Measurements from ENCODE around the gene U2AF1L4. TPM values are rescaled to one million over a fixed set of nuclear protein-coding genes. Genes with fewer than 3 reads are reported as not detected.

Gene U2AF1L4
- 10 to 100 TPM; 42.3 to 43.9 TPM for total RNA-seq

DNA sequence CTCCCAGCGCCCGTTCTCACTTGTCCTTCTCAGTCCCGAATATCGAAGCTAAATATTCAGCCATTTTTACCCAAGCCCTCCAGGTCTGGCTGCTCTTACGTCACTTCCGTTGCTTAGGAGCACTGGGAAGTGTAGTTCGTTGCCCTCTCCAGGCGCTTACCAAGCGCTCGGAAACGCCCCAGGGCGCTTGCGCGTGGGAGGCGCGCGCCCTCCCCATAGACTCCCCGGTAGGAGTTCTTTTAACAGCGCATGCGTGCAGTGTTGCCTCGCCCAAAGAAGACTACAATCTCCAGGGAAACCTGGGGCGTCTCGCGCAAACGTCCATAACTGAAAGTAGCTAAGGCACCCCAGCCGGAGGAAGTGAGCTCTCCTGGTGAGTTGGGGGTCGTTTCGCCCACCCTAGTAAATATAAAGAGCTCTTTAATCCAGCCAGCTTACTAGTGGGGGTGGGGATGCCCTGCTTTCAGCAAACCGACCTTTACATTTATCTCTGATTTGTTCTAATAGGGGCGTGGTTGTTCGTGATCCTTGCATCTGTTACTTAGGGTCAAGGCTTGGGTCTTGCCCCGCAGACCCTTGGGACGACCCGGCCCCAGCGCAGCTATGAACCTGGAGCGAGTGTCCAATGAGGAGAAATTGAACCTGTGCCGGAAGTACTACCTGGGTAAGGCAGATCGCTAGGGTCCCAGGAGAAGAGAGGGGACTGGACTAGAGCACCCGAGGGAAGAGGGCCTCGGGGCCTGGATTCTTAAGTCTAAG, at the start of gene U2AF1L4, which contains the start of gene PSENEN:
TSS of gene U2AF1L4 (minus strand) at position 91 of the 759 bp plus-strand sequence. CDS start at position 64, 27 bp downstream.
TSS of gene PSENEN (plus strand) at position 324 of the 759 bp plus-strand sequence. CDS start at position 604, 280 bp downstream.
- Mint-ChIP-seq H3K4me3 (peak within 1 kb of the TSS; percentile 85), H3K36me3 (peaks cover 36% of the 10 kb centered on the region), H3K27ac (peak within 1 kb of the TSS; percentile 99), H3K4me1 (peaks cover 52% of the 10 kb centered on the region), H3K9me3 (no peaks in the 10 kb centered on the region), H3K27me3 (no peaks in the 10 kb centered on the region)
- peak; percentile 97 for DNase-seq

- Mint-ChIP-seq H3K27ac (no peak overlapping the region), H3K9me3 (no peaks in the 10 kb centered on the region)
Measured at GRCh38 chr19:35793381-35794165, 48.4 kb upstream of the U2AF1L4 start.

DNA sequence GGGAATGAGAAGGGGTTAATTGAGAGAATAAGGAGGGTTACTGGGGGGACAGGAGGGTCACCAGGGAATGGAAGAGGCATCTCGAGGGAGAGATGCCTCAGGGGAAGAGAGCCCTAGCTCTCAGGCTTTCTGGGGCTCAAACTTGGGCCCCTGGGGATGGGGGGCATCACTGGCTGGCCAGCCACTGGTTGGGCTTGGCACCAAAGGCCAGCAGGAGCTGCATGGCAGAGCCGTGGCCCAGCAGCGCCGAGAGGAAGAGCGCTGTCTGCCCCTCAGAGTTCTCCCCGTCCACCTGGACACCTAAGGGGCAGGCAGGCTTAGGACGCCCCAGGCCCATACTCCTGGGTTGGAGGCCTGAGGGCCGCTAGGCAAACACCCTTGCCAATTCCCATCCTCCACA, 47.7 kb upstream of the U2AF1L4 start:
- Mint-ChIP-seq H3K4me3 (no peak overlapping the region), H3K4me1 (peaks cover 6% of the 10 kb centered on the region), H3K27ac (no peak overlapping the region), H3K27me3 (peaks cover 31% of the 10 kb centered on the region), H3K9me3 (no peaks in the 10 kb centered on the region), H3K36me3 (no peaks in the 10 kb centered on the region)
- DNase-seq: no peak

More at GRCh38 chr19:35793381-35794165, 48.4 kb upstream of the U2AF1L4 start:
- Mint-ChIP-seq H3K36me3 (no peaks in the 10 kb centered on the region), H3K4me3 (no peak overlapping the region), H3K27me3 (peaks cover 38% of the 10 kb centered on the region), H3K4me1 (peaks cover 8% of the 10 kb centered on the region)
- no peak for DNase-seq

GRCh38 chr19:35792312-35792711, 47.1 kb upstream of the U2AF1L4 start:
- no peaks in the 10 kb centered on the region for H3K9me3 Mint-ChIP-seq
- no peak overlapping the region for H3K27ac Mint-ChIP-seq
- peaks cover 5% of the 10 kb centered on the region for H3K4me1 Mint-ChIP-seq
- H3K36me3 Mint-ChIP-seq: no peaks in the 10 kb centered on the region
- H3K27me3 Mint-ChIP-seq: peaks cover 25% of the 10 kb centered on the region
- no peak for DNase-seq
- H3K4me3 Mint-ChIP-seq: no peak overlapping the region

DNA sequence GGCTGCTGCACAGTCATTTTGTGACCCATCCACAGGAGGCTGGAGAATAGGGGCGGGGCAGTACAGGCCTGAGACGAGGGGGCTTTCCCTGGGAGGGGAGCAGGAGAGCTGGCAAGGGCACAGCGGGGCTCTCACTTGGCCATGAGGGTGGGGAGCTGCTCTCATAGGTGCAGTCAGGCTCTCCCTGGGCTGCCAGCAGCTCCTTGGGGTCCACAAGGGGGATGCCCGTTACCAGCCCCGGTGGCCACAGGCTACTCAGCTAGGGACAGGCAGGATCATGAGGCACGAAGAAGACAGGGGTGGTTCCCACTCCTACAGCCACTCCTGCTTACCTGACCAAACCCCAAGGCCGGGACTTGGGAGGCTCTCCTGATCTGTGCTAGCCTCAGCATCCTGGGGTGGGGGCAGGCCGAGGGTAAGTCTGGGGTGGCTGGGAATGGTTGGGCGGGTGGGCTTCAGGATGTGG, 46.6 kb upstream of the U2AF1L4 start:
- no peak overlapping the region for H3K4me3 Mint-ChIP-seq
- DNase-seq: no peak
- H3K4me1 Mint-ChIP-seq: peaks cover under 1% of the 10 kb centered on the region
- H3K27me3 Mint-ChIP-seq: peaks cover 20% of the 10 kb centered on the region
- no peaks in the 10 kb centered on the region for H3K36me3 Mint-ChIP-seq
- H3K9me3 Mint-ChIP-seq: no peaks in the 10 kb centered on the region
- H3K27ac Mint-ChIP-seq: no peak overlapping the region

GRCh38 chr19:35790981-35791813, 46.0 kb upstream of the U2AF1L4 start:
- no peak for DNase-seq
- no peaks in the 10 kb centered on the region for H3K9me3 Mint-ChIP-seq
- H3K27me3 Mint-ChIP-seq: peaks cover 14% of the 10 kb centered on the region
- no peaks in the 10 kb centered on the region for H3K4me1 Mint-ChIP-seq
- no peak overlapping the region for H3K4me3 Mint-ChIP-seq
- H3K27ac Mint-ChIP-seq: no peak overlapping the region
- no peaks in the 10 kb centered on the region for H3K36me3 Mint-ChIP-seq

- DNase-seq: no peak
- H3K4me1 Mint-ChIP-seq: no peaks in the 10 kb centered on the region
- H3K4me3 Mint-ChIP-seq: no peak overlapping the region
- H3K27me3 Mint-ChIP-seq: peaks cover 6% of the 10 kb centered on the region
- no peaks in the 10 kb centered on the region for H3K36me3 Mint-ChIP-seq
- no peaks in the 10 kb centered on the region for H3K9me3 Mint-ChIP-seq
- H3K27ac Mint-ChIP-seq: no peak overlapping the region
Measured at GRCh38 chr19:35789978-35790944, 45.0 kb upstream of the U2AF1L4 start.

- no peaks in the 10 kb centered on the region for H3K9me3 Mint-ChIP-seq
Measured at GRCh38 chr19:35789195-35789977, 44.2 kb upstream of the U2AF1L4 start.

DNA sequence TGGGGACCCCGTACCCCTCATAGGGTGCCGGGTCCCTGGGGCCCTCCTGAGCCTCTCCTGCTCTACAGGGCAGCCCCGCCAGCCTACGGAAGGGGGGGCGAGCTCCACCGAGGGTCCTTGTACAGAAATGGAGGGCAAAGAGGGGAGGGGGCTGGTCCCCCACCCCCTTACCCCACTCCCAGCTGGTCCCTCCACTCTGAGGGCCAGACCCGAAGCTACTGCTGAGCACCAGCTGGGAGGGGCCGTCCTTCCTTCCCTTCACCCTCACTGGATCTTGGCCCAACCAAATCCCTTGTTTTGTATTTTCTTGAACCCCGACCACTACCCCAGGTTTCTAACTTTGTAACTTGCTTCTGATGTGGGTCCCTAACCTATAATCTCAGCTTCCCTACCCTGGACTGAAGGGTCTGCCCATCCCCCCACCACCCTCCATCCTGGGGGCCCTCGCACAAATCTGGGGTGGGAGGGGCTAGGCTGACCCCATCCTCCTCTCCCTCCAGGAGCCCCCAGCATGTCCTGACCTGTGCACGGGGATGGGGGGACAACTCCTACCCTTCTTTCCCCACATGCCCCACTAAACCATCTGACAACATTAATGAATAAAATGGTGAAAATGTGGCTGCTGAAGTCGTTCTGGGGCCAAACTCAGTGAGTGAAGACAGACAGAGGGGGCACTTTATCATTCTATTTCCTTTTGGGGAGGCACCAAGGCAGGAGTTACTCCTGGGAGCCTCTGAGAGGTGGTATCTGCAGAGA, 43.2 kb upstream of the U2AF1L4 start:
- H3K9me3 Mint-ChIP-seq: no peaks in the 10 kb centered on the region
- H3K27me3 Mint-ChIP-seq: no peaks in the 10 kb centered on the region
- H3K36me3 Mint-ChIP-seq: no peaks in the 10 kb centered on the region
- H3K27ac Mint-ChIP-seq: no peak overlapping the region
- no peaks in the 10 kb centered on the region for H3K4me1 Mint-ChIP-seq
- DNase-seq: no peak
- H3K4me3 Mint-ChIP-seq: no peak overlapping the region

More at GRCh38 chr19:35789195-35789977, 44.2 kb upstream of the U2AF1L4 start:
- no peaks in the 10 kb centered on the region for H3K36me3 Mint-ChIP-seq
- DNase-seq: no peak
- H3K4me3 Mint-ChIP-seq: no peak overlapping the region
- H3K4me1 Mint-ChIP-seq: no peaks in the 10 kb centered on the region
- H3K27ac Mint-ChIP-seq: no peak overlapping the region
- H3K27me3 Mint-ChIP-seq: peaks cover 5% of the 10 kb centered on the region

DNA sequence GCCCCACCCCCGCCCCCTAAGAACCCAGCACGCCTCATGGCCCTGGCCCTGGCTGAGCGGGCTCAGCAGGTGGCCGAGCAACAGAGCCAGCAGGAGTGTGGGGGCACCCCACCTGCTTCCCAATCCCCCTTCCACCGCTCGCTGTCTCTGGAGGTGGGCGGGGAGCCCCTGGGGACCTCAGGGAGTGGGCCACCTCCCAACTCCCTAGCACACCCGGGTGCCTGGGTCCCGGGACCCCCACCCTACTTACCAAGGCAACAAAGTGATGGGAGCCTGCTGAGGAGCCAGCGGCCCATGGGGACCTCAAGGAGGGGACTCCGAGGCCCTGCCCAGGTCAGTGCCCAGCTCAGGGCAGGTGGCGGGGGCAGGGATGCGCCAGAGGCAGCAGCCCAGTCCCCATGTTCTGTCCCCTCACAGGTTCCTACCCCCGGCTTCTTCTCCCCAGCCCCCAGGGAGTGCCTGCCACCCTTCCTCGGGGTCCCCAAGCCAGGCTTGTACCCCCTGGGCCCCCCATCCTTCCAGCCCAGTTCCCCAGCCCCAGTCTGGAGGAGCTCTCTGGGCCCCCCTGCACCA, 42.1 kb upstream of the U2AF1L4 start:
- no peaks in the 10 kb centered on the region for H3K9me3 Mint-ChIP-seq

GRCh38 chr19:35786299-35787160, 41.3 kb upstream of the U2AF1L4 start:
- Mint-ChIP-seq H3K27ac (no peak overlapping the region), H3K4me3 (no peak overlapping the region), H3K27me3 (no peaks in the 10 kb centered on the region), H3K9me3 (no peaks in the 10 kb centered on the region), H3K36me3 (no peaks in the 10 kb centered on the region), H3K4me1 (no peaks in the 10 kb centered on the region)
- DNase-seq: no peak

More for the DNA sequence above, 42.1 kb upstream of the U2AF1L4 start:
- Mint-ChIP-seq H3K27ac (no peak overlapping the region), H3K27me3 (no peaks in the 10 kb centered on the region), H3K36me3 (no peaks in the 10 kb centered on the region), H3K4me3 (no peak overlapping the region), H3K4me1 (no peaks in the 10 kb centered on the region)
- DNase-seq: no peak

- Mint-ChIP-seq H3K4me1 (no peaks in the 10 kb centered on the region), H3K9me3 (no peaks in the 10 kb centered on the region), H3K36me3 (no peaks in the 10 kb centered on the region), H3K27me3 (no peaks in the 10 kb centered on the region), H3K4me3 (no peak overlapping the region), H3K27ac (no peak overlapping the region)
- no peak for DNase-seq
Measured at GRCh38 chr19:35785339-35785627, 40.1 kb upstream of the U2AF1L4 start.
